GM12878 (cell line): ENCODE measurements around the gene P2RX6.

Experiments
- BRCA1 ChIP-seq: IDR thresholded peaks from 2 replicates; pipeline ENCODE4 v1.6.1; 2011; ENCODE audit warnings: low read depth, low read length, improper control_type of control experiment
- EED ChIP-seq: sonication (generic); IDR thresholded peaks from 2 replicates; pipeline ENCODE4 v1.6.1; 2016; ENCODE audit warnings: antibody characterized with exemption, low read depth
- ESRRA ChIP-seq: IDR thresholded peaks from 2 replicates; pipeline ENCODE4 v1.6.1; 2012; ENCODE audit warnings: mild to moderate bottlenecking, low read length, improper control_type of control experiment
- KDM1A ChIP-seq: fragments of 200-600 bp; sonication (generic); IDR thresholded peaks from 2 replicates; pipeline ENCODE4 v1.6.1; 2016; ENCODE audit warnings: borderline replicate concordance
- RFX5 ChIP-seq: IDR thresholded peaks from 2 replicates; pipeline ENCODE4 v1.6.1; 2011; ENCODE audit warnings: low read depth, low read length, improper control_type of control experiment
- SMAD1 ChIP-seq: fragments of 450-650 bp; IDR thresholded peaks from 2 replicates; pipeline ENCODE4 v1.6.1; 2018; ENCODE audit warnings: mild to moderate bottlenecking, low read depth; ENCODE audit not compliant: partially characterized antibody
- TF ChIP-seq, protein P1 (sequence below): IDR thresholded peaks from 2 replicates; pipeline ENCODE4 v1.6.1; 2012; ENCODE audit warnings: low read depth, low read length, improper control_type of control experiment
- TF ChIP-seq, protein P2 (sequence below), 3 experiments: IDR thresholded peaks in 2 of 3; conservative IDR thresholded peaks in 1 of 3; 2 replicates each; pipeline ENCODE4 v1.5.1; 2011; ENCODE audit warnings: low read depth in 3 of 3, low read length in 3 of 3, mild to moderate bottlenecking in 3 of 3, control low read depth in 2 of 3, moderate library complexity in 2 of 3, inconsistent platforms in 1 of 3, mixed read lengths in 1 of 3; ENCODE audit not compliant: control insufficient read depth in 2 of 3, insufficient read depth in 1 of 3; ENCODE audit errors: extremely low read depth in 1 of 3
- TF ChIP-seq, protein P3 (sequence below): IDR thresholded peaks from 2 replicates; pipeline ENCODE4 v1.6.1; 2012; ENCODE audit warnings: mild to moderate bottlenecking, low read depth, low read length

DNA sequence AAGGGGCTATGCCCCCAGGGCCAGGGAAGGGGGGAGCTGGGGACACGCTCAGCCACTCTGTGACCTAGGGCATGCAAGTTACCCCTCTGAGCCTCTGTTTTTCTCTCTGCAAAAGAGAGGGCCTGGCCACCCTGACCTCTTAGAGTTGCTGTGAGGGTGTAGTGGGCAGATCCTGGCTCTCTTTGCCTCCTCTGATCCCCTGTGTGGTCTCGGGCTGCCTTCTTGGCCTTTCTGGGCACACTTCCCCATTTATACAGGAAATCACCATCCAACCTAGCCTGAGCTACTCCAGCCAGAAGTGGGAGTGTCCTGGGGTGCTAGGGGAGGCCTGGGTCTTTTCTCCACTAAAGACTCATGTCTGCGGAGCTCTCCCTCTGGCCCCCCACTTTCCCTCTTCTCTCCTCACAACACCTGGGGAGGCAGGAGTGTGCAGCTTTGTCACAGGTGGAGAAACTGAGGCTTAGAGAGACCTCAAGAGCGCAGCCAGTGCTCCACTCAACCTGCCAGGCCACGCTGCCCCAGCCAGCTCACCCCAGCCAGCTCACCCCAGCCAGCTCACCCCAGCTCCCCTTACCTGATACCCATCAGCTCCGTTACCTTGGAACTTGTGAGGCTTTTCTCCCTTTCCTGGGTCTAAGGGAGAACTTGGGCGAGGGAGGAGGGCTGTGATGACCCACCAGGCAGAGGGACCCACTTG, 46.5 kb upstream of the P2RX6 start:
- TF ChIP-seq SMAD1, result no peak
- TF ChIP-seq BRCA1, result no peak
- no peak for TF ChIP-seq RFX5
- TF ChIP-seq, protein P1, sequence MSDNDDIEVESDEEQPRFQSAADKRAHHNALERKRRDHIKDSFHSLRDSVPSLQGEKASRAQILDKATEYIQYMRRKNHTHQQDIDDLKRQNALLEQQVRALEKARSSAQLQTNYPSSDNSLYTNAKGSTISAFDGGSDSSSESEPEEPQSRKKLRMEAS, result no peak
- no peak for TF ChIP-seq KDM1A
- TF ChIP-seq, protein P2, sequence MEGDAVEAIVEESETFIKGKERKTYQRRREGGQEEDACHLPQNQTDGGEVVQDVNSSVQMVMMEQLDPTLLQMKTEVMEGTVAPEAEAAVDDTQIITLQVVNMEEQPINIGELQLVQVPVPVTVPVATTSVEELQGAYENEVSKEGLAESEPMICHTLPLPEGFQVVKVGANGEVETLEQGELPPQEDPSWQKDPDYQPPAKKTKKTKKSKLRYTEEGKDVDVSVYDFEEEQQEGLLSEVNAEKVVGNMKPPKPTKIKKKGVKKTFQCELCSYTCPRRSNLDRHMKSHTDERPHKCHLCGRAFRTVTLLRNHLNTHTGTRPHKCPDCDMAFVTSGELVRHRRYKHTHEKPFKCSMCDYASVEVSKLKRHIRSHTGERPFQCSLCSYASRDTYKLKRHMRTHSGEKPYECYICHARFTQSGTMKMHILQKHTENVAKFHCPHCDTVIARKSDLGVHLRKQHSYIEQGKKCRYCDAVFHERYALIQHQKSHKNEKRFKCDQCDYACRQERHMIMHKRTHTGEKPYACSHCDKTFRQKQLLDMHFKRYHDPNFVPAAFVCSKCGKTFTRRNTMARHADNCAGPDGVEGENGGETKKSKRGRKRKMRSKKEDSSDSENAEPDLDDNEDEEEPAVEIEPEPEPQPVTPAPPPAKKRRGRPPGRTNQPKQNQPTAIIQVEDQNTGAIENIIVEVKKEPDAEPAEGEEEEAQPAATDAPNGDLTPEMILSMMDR (IDR thresholded peaks at IDR 0.05 in 2 of 3, conservative IDR thresholded peaks at IDR 0.05 in 1 of 3; ENCODE audit: control insufficient read depth in 2 of 3, extremely low read depth in 1 of 3, insufficient read depth in 1 of 3, low read depth in 3 of 3, low read length in 3 of 3), result no peak
- TF ChIP-seq ESRRA, result no peak
- TF ChIP-seq, protein P3, sequence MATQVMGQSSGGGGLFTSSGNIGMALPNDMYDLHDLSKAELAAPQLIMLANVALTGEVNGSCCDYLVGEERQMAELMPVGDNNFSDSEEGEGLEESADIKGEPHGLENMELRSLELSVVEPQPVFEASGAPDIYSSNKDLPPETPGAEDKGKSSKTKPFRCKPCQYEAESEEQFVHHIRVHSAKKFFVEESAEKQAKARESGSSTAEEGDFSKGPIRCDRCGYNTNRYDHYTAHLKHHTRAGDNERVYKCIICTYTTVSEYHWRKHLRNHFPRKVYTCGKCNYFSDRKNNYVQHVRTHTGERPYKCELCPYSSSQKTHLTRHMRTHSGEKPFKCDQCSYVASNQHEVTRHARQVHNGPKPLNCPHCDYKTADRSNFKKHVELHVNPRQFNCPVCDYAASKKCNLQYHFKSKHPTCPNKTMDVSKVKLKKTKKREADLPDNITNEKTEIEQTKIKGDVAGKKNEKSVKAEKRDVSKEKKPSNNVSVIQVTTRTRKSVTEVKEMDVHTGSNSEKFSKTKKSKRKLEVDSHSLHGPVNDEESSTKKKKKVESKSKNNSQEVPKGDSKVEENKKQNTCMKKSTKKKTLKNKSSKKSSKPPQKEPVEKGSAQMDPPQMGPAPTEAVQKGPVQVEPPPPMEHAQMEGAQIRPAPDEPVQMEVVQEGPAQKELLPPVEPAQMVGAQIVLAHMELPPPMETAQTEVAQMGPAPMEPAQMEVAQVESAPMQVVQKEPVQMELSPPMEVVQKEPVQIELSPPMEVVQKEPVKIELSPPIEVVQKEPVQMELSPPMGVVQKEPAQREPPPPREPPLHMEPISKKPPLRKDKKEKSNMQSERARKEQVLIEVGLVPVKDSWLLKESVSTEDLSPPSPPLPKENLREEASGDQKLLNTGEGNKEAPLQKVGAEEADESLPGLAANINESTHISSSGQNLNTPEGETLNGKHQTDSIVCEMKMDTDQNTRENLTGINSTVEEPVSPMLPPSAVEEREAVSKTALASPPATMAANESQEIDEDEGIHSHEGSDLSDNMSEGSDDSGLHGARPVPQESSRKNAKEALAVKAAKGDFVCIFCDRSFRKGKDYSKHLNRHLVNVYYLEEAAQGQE, result no peak
- TF ChIP-seq EED, result no peak
